Stomach smooth muscle (tissue), 2 donors: ENCODE data around the gene GRIN2C.
"Not testable (repeated sequence)": the region's sequence is repeated elsewhere in the genome, so short reads cannot be mapped to it uniquely, and the experiment has no call there.

ENCODE experiments used
- H3K27ac ChIP-seq: one replicate; pipeline ENCODE4 v1.7.0; 2013; ENCODE audit warnings: mild to moderate bottlenecking, low read length, inconsistent platforms
- H3K27me3 ChIP-seq, 2 donors: one replicate each; pipeline ENCODE4 v1.7.0; 2013; ENCODE audit warnings: low read length in 2 of 2; ENCODE audit not compliant: insufficient read depth in 2 of 2, control insufficient read depth in 1 of 2
- H3K36me3 ChIP-seq, 2 donors: one replicate each; pipeline ENCODE4 v1.7.0; 2013; ENCODE audit warnings: low read length in 2 of 2; ENCODE audit not compliant: control insufficient read depth in 2 of 2, insufficient read depth in 2 of 2
- H3K4me1 ChIP-seq: one replicate; pipeline ENCODE4 v1.7.0; 2013; ENCODE audit warnings: low read length; ENCODE audit not compliant: control insufficient read depth, insufficient read depth
- H3K4me3 ChIP-seq, 2 donors: one replicate each; pipeline ENCODE4 v1.7.0; 2013; ENCODE audit warnings: low read length in 2 of 2
- H3K9ac ChIP-seq, 2 donors: one replicate each; pipeline ENCODE4 v1.7.0; 2013; ENCODE audit warnings: low read length in 2 of 2, mild to moderate bottlenecking in 1 of 2
- H3K9me3 ChIP-seq, 2 donors: one replicate each; pipeline ENCODE4 v1.7.0; 2013; ENCODE audit warnings: low read length in 2 of 2; ENCODE audit not compliant: control insufficient read depth in 2 of 2
- donor health status: healthy.
- donor health status: Pancreatic carcinoma.

The GRIN2C gene

GRCh38 chr17:74859459-74860228, at the start of gene GRIN2C:
TSS of gene GRIN2C (minus strand) at chr17:74859885. CDS start at chr17:74855092, 4,793 bp downstream.
- Histone ChIP-seq H3K9ac (no peak within 1 kb of the TSS), H3K4me3 (peak within 1 kb of the TSS in 1 of 2 donors; percentile 29)

GRCh38 chr17:74909097-74909496, 49.4 kb upstream of the GRIN2C start:
- H3K4me1 ChIP-seq, H3K4me3 ChIP-seq, H3K36me3 ChIP-seq, H3K27ac ChIP-seq, H3K9me3 ChIP-seq, H3K9ac ChIP-seq, H3K27me3 ChIP-seq: not testable (repeated sequence)

More at GRCh38 chr17:74859459-74860228, at the start of gene GRIN2C:
- Histone ChIP-seq H3K27ac (no peak within 1 kb of the TSS), H3K27me3 (peaks cover 49 to 62% of the 10 kb centered on the region in 2 donors), H3K4me1 (peaks cover 21% of the 10 kb centered on the region), H3K36me3 (no peaks in the 10 kb centered on the region), H3K9me3 (no peaks in the 10 kb centered on the region)

GRCh38 chr17:74907012-74907411, 47.3 kb upstream of the GRIN2C start:
- peaks cover 5 to 14% of the 10 kb centered on the region in 2 donors for H3K27me3 ChIP-seq
- no peak overlapping the region for H3K9ac ChIP-seq
- H3K4me1 ChIP-seq: no peaks in the 10 kb centered on the region
- H3K9me3 ChIP-seq: no peaks in the 10 kb centered on the region
- H3K4me3 ChIP-seq: no peak overlapping the region
- no peaks in the 10 kb centered on the region for H3K36me3 ChIP-seq
- H3K27ac ChIP-seq: no peak overlapping the region

GRCh38 chr17:74906214-74906793, 46.6 kb upstream of the GRIN2C start:
- H3K36me3 ChIP-seq, H3K4me3 ChIP-seq, H3K9ac ChIP-seq, H3K4me1 ChIP-seq, H3K27ac ChIP-seq, H3K9me3 ChIP-seq: not testable (repeated sequence)
- H3K27me3 ChIP-seq: peaks cover 6 to 16% of the 10 kb centered on the region in 2 donors

GRCh38 chr17:74904687-74905409, 45.2 kb upstream of the GRIN2C start:
- Histone ChIP-seq H3K36me3 (no peaks in the 10 kb centered on the region), H3K9me3 (no peaks in the 10 kb centered on the region), H3K27ac (no peak overlapping the region), H3K9ac (no peak overlapping the region), H3K27me3 (peaks cover 6 to 19% of the 10 kb centered on the region in 2 donors), H3K4me1 (no peaks in the 10 kb centered on the region), H3K4me3 (no peak overlapping the region)

GRCh38 chr17:74903671-74904070, 44.0 kb upstream of the GRIN2C start:
- Histone ChIP-seq H3K9me3 (no peaks in the 10 kb centered on the region), H3K4me3 (no peak overlapping the region), H3K27ac (no peak overlapping the region), H3K36me3 (no peaks in the 10 kb centered on the region), H3K4me1 (no peaks in the 10 kb centered on the region), H3K9ac (no peak overlapping the region), H3K27me3 (peaks cover 6 to 19% of the 10 kb centered on the region in 2 donors)

GRCh38 chr17:74903034-74903433, 43.3 kb upstream of the GRIN2C start:
- H3K4me1 ChIP-seq: no peaks in the 10 kb centered on the region
- peaks cover 6 to 19% of the 10 kb centered on the region in 2 donors for H3K27me3 ChIP-seq
- H3K9me3 ChIP-seq: no peaks in the 10 kb centered on the region
- H3K27ac ChIP-seq: no peak overlapping the region
- H3K4me3 ChIP-seq: no peak overlapping the region
- no peaks in the 10 kb centered on the region for H3K36me3 ChIP-seq
- H3K9ac ChIP-seq: no peak overlapping the region

GRCh38 chr17:74901353-74902135, 41.9 kb upstream of the GRIN2C start:
- peaks cover 6 to 19% of the 10 kb centered on the region in 2 donors for H3K27me3 ChIP-seq

GRCh38 chr17:74900208-74900607, 40.5 kb upstream of the GRIN2C start:
- no peaks in the 10 kb centered on the region for H3K9me3 ChIP-seq
- no peak overlapping the region for H3K9ac ChIP-seq
- H3K4me1 ChIP-seq: no peaks in the 10 kb centered on the region
- H3K4me3 ChIP-seq: no peak overlapping the region
- no peak overlapping the region for H3K27ac ChIP-seq
- no peaks in the 10 kb centered on the region for H3K36me3 ChIP-seq
- peaks cover 13 to 20% of the 10 kb centered on the region in 2 donors for H3K27me3 ChIP-seq

More at GRCh38 chr17:74901353-74902135, 41.9 kb upstream of the GRIN2C start:
- no peaks in the 10 kb centered on the region for H3K4me1 ChIP-seq
- H3K27ac ChIP-seq: no peak overlapping the region
- no peaks in the 10 kb centered on the region for H3K36me3 ChIP-seq
- H3K9ac ChIP-seq: no peak overlapping the region
- no peak overlapping the region for H3K4me3 ChIP-seq
- H3K9me3 ChIP-seq: no peaks in the 10 kb centered on the region

GRCh38 chr17:74898376-74898946, 38.8 kb upstream of the GRIN2C start:
- Histone ChIP-seq H3K9ac (no peak overlapping the region), H3K27ac (no peak overlapping the region), H3K4me3 (no peak overlapping the region), H3K27me3 (peaks cover 20 to 21% of the 10 kb centered on the region in 2 donors), H3K9me3 (no peaks in the 10 kb centered on the region), H3K36me3 (no peaks in the 10 kb centered on the region), H3K4me1 (peaks cover 6% of the 10 kb centered on the region)
